ENCODE data around the gene MIF4GD.
"Not testable (repeated sequence)": the region's sequence is repeated elsewhere in the genome, so short reads cannot be mapped to it uniquely, and the experiment has no call there.

Gene MIF4GD

GRCh38 chr17:75260641-75261335, 10.2 kb downstream of the MIF4GD start:
- DNase-seq (ENCODE audit: low spot score) = no peak

DNA sequence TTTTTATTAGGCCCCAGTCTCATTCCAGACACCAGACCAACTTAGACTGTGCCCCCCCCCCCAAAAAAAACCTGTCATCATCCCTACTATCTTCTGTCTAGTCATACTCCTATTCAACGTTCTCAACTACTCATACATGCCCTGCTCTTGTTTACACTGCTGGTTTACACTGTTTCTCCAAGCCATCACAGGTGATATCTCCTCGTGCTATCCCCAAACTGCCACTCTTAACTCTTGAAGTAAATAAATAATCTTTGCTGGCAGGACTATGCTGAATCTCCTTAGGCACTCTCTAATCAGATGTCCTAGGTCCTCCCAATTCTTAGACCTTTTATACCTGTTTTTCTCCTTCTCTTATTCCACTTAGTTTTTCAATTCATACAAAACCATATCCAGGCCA, 13.8 kb downstream of the MIF4GD start:
- DNase-seq (ENCODE audit: low spot score) = not testable (repeated sequence)

- not testable (repeated sequence) for DNase-seq (ENCODE audit: low spot score)
These were observed 14.9 kb downstream of the MIF4GD start for GRCh38 chr17:75255954-75256698.

DNA sequence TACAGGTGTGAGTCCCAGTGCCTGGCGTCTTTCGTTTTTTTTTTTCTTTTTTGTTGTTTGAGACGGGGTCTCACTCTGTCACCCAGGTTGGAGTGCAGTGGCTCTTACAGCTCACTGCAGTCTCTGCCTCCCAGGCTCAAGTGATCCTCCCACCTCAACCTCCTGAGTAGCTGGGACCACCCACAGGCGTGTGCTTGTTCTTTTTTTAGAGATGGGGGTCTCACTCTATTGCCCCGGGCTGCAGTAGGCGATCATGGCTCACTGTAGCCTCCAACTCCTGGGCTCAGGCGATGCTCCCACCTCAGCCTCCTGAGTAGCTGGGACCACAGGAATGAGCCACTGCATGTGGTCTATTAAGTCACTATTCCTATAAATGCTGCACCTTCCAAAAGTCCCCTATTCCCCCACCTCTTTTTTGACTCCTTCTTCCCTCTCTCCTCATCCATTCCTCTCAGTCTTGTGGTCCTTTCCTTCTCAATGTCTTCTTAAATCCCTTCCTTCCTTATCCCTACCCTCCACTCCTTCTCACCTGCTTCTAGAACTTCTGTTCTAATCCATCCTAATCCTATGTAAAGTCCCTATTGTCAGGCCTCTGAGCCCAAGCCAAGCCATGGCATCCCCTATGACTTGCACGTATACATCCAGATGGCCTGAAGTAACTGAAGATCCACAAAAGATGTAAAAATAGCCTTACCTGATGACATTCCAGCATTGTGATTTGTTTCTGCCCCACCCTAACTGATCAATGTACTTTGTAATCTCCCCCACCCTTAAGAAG, 18.8 kb downstream of the MIF4GD start:
- DNase-seq (ENCODE audit: low spot score) = no peak

- DNase-seq (ENCODE audit: low spot score) = no peak
These were observed 21.0 kb downstream of the MIF4GD start for GRCh38 chr17:75250009-75250471.

DNA sequence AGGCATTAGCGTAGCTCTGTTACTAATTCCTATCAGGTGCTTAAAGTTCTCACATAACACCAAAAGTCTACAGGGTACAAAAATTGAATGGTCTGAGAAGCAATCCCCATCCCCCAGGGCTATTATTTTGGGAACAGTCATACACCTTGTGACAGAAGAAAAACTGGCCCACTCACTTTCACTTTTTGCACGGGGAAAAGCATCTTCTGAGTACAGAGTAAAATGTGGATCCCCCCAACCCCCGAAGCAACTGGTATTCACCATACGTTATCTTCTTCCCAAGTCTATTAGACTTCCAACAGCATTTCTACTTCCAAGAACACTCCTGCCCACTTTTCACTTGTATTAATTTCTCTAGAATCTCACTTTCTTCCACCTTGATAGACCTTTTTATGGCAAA, 21.5 kb downstream of the MIF4GD start:
- DNase-seq (ENCODE audit: low spot score) = no peak

- DNase-seq (ENCODE audit: low spot score) = no peak
These were observed 24.6 kb downstream of the MIF4GD start for GRCh38 chr17:75246404-75246803.

GRCh38 chr17:75245011-75245410, 26.0 kb downstream of the MIF4GD start:
- no peak for DNase-seq (ENCODE audit: low spot score)

- DNase-seq (ENCODE audit: low spot score) = no peak
These were observed 26.7 kb downstream of the MIF4GD start for GRCh38 chr17:75244133-75244866.

DNA sequence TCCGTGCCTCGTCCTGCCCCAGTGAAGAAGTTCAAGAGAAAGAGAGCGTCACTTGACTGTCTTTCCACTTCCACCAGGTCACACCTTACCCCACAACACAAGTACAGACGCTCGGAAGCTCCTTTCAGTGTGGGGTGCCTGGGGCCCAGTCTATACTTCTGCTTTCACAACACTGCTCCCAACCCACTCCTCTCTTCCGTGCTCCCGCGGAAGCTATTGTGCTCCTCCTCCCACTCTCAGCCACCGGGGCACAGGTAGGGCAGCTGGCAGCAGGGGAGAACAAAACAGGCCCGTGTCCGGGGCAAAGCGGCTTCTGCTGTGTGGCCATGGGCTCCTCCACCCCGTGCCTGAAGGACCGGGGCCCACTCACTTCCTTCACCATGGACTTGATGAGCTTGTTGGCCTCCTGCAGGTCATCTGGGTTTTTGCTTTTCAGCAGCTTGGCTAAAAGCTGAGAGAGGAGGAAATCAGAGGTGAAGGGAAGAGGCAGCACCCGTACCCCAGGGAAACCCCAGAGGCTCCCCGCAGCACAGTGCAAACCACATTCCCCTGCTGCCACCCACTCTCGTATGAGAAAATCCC, 28.5 kb downstream of the MIF4GD start:
- DNase-seq (ENCODE audit: low spot score) = no peak

- DNase-seq (ENCODE audit: low spot score) = no peak
These were observed 29.0 kb downstream of the MIF4GD start for GRCh38 chr17:75241996-75242460.

DNA sequence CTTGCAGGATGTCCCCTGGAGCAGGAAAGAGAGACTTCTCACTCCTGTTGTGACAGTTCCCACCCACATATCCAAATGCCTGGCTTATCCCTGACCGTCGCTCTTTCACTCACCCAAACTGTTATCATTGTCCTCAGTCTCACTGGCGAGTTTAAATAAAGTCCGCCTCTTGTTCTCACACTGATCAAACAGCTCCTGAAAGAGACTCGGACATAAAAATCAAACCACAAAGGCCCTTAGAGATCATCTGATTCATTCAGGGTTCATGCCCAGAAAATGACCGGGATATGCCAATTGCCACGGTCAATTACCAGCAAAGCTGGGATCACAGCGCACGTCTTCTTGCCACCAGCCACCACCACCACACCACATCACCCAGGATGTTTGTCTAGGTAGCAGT, 29.5 kb downstream of the MIF4GD start:
- no peak for DNase-seq (ENCODE audit: low spot score)

GRCh38 chr17:75241143-75241430, 29.9 kb downstream of the MIF4GD start:
- DNase-seq (ENCODE audit: low spot score) = no peak

GRCh38 chr17:75240394-75241142, 30.5 kb downstream of the MIF4GD start:
- DNase-seq (ENCODE audit: low spot score) = no peak

GRCh38 chr17:75239778-75240393, 31.1 kb downstream of the MIF4GD start:
- DNase-seq (ENCODE audit: low spot score) = no peak

DNA sequence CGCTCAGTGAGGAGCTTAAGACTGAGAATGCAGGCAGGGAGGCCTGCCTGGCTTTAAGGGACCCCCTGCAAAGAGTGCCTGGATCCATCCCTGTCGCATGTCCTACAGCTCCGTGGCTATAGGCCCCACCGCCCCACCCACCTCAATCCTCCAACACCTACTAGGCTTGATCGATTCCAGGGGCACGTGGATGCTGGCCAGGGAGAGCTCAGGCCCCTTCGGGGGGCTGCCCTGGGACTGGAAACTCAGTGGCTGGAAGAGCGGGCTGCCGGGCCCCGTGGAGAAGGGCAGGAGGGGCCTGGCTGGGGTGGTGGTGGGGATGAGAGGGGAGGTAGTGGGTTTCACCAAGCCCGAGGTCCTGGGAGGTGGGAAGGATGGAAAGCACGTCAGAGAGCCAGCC, 31.8 kb downstream of the MIF4GD start:
- no peak for DNase-seq (ENCODE audit: low spot score)

GRCh38 chr17:75238684-75239191, 32.3 kb downstream of the MIF4GD start:
- no peak for DNase-seq (ENCODE audit: low spot score)

DNA sequence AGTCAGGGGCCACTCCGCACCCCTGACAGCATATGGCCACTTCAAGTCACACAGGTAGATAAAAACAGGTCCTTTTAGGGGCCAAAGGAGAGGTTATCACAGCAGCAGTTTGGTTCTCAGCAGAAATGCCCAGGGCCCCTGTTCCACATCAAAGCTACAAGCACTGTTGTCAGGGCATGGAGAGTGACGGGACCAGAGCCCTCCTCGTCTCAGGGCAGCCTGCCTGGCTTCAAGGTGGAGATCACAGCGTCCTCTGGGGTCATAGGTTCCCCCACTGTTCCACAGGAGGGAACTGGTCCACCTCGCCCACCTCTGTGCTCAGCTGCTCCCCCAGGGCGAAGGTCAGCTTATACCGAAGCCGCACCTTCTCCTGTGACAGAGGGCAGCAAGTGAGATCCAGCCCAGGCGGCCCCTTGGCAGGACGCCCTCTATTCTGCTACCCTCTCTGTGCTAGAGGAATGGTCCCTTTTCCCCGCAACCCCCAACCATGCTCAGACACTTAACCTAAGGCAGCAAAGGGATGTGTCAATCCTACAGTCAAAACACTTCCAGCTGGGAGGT, 32.9 kb downstream of the MIF4GD start:
- no peak for DNase-seq (ENCODE audit: low spot score)

DNA sequence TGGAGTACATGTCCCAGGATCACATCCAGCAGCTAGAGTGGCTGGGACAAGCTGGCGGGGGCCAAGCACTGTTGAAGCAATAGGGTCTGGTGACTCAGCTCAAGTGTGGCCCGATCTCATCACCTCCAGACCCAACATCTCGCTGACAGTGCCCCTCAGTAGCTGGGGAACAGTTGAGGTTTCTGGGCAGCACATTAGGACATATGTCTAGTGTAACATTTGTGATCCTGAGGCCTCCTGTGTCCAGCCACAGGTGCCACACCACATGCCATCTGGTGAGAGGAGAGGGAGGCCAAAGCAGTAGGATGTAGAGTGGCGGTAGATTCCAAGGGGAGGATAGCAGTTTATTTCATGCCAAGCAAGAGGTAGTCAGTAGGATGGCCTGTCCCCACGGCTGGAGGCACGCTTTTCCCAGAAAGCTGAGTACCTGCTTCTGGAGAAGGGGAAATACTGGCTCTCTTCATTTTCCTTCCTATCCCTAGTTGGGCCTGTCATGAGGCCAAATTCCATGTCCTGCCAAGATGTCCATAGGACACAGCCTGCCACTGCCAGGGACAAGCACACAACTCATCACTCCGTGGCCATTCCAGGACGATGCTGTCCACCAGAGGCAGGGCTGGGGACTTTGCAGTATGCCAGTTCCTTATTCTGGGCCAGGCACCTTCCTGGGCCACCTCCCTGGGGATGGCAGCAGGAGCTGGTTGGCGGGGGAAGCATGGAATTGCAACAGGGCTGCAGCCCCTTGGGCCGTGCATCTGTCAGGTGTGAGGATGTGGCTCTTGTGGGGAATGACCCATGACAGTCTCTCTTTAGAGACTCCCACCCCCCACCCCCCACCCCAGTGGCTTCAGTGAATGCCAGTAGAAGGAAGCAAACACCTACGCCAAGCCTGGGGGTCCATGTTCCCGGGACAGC, 33.7 kb downstream of the MIF4GD start:
- no peak for DNase-seq (ENCODE audit: low spot score)

All from left forelimb (tissue), 1 donor.